H1 (cell line): ENCODE data around the gene CHD2. TPM values are rescaled to one million over a fixed set of nuclear protein-coding genes. Genes with fewer than 3 reads are reported as not detected.

ENCODE experiments used
- CTCF ChIA-PET: fragments of 300-600 bp; sonication (Branson Sonifier 250); formaldehyde crosslinking; loops from one replicate; lab custom pipeline; 2021; ENCODE audit not compliant: partially characterized antibody; lab: Charles Lee
- POLR2A ChIA-PET: fragments of 300-600 bp; sonication (Branson Sonifier 250); formaldehyde crosslinking; loops from one replicate; lab custom pipeline; 2021; ENCODE audit warnings: inconsistent platforms; ENCODE audit not compliant: partially characterized antibody; lab: Charles Lee
- DNase-seq, 2 experiments: peaks; one replicate each; pipeline versions ENCODE4 v3.0.0 to v3.0.0-alpha.2; 2010 to 2022; ENCODE audit warnings: low spot score in 2 of 2, low read depth in 1 of 2, mixed read lengths in 1 of 2
- FAIRE-seq: peaks from 2 replicates; lab custom pipeline; 2011; peaks lifted over from hg19 to GRCh38; lab: Jason Lieb, UNC
- H2AFZ ChIP-seq: 2 replicates; pipeline ENCODE4 v1.8.1; 2012; ENCODE audit warnings: low read length, inconsistent platforms
- H2AK5ac ChIP-seq: 2 replicates; pipeline ENCODE4 v1.6.1; 2013; ENCODE audit warnings: low read depth, low read length
- H2BK120ac ChIP-seq: replicated peaks from 2 replicates; pipeline ENCODE3; 2013; ENCODE audit warnings: low read depth, low read length, inconsistent platforms
- H2BK12ac ChIP-seq: 2 replicates; pipeline ENCODE4 v1.6.1; 2013; ENCODE audit warnings: low read depth, low read length
- H2BK15ac ChIP-seq: 2 replicates; pipeline ENCODE4 v1.6.1; 2013; ENCODE audit warnings: low read length
- H2BK20ac ChIP-seq: 2 replicates; pipeline ENCODE4 v1.6.1; 2013; ENCODE audit warnings: low read length
- H2BK5ac ChIP-seq: 2 replicates; pipeline ENCODE4 v1.6.1; 2013; ENCODE audit warnings: low read depth, low read length
- H3K14ac ChIP-seq: 2 replicates; pipeline ENCODE4 v1.6.1; 2013; ENCODE audit warnings: inconsistent platforms; ENCODE audit not compliant: insufficient read length
- H3K18ac ChIP-seq: 2 replicates; pipeline ENCODE4 v1.6.1; 2013; ENCODE audit warnings: low read length; ENCODE audit errors: extremely low read depth
- H3K23ac ChIP-seq: 2 replicates; pipeline ENCODE4 v1.6.1; 2013; ENCODE audit warnings: inconsistent platforms; ENCODE audit not compliant: insufficient read length
- H3K23me2 ChIP-seq: 2 replicates; pipeline ENCODE4 v1.6.1; 2013; ENCODE audit warnings: low read depth, low read length
- H3K27ac ChIP-seq: 2 replicates; pipeline ENCODE4 v1.6.1; 2011; ENCODE audit warnings: low read depth, low read length, inconsistent platforms
- H3K27me3 ChIP-seq, 4 experiments: replicated peaks in 1 of 4; 1 replicate in 1 of 4; 2 replicates in 3 of 4; pipeline versions ENCODE4 v1.6.1 to v1.8.1; 2011 to 2013; ENCODE audit warnings: low read length in 3 of 4, mild to moderate bottlenecking in 3 of 4, inconsistent platforms in 2 of 4, mixed read lengths in 2 of 4, moderate library complexity in 1 of 4; ENCODE audit not compliant: control insufficient read depth in 3 of 4, insufficient read depth in 3 of 4; ENCODE audit errors: extremely low read depth in 1 of 4
- H3K36me3 ChIP-seq, 4 experiments: 2 replicates each; pipeline versions ENCODE4 v1.6.1 to v1.8.1; 2011 to 2013; ENCODE audit warnings: mild to moderate bottlenecking in 4 of 4, low read length in 3 of 4, moderate library complexity in 2 of 4, control low read depth in 1 of 4, inconsistent platforms in 1 of 4; ENCODE audit not compliant: insufficient read depth in 4 of 4, control insufficient read depth in 2 of 4
- H3K4ac ChIP-seq: replicated peaks from 2 replicates; pipeline ENCODE3; 2013; ENCODE audit warnings: low read length, low read depth, mixed read lengths, inconsistent platforms; ENCODE audit not compliant: insufficient read length
- H3K4me1 ChIP-seq, 4 experiments: replicated peaks in 1 of 4; 1 replicate in 1 of 4; 2 replicates in 3 of 4; pipeline versions ENCODE4 v1.6.1 to v1.8.1; 2011 to 2013; ENCODE audit warnings: low read length in 3 of 4, inconsistent platforms in 2 of 4, mixed read lengths in 1 of 4; ENCODE audit not compliant: insufficient read depth in 4 of 4, control insufficient read depth in 3 of 4
- H3K4me2 ChIP-seq, 2 experiments: 2 replicates each; pipeline versions ENCODE4 v1.6.1 to v1.8.1; 2011 to 2013; ENCODE audit warnings: low read depth in 2 of 2, low read length in 2 of 2, control low read depth in 1 of 2, inconsistent platforms in 1 of 2, mild to moderate bottlenecking in 1 of 2; ENCODE audit not compliant: insufficient read depth in 1 of 2
- H3K4me3 ChIP-seq, 4 experiments: fragments of 200-600, 300-600 bp in 1 of 4; sonication (generic), shearing (Covaris generic), sonication (Bioruptor Twin) in 1 of 4; 2 replicates each; pipeline versions ENCODE4 v1.5.1 to v1.8.1; 2011 to 2016; ENCODE audit warnings: low read length in 4 of 4, low read depth in 3 of 4, control low read depth in 2 of 4, inconsistent platforms in 2 of 4, mild to moderate bottlenecking in 2 of 4, mixed read lengths in 1 of 4, moderate library complexity in 1 of 4; ENCODE audit not compliant: insufficient read depth in 2 of 4; ENCODE audit errors: extremely low read depth in 1 of 4
- H3K56ac ChIP-seq: replicated peaks from 2 replicates; pipeline ENCODE3; 2013; ENCODE audit warnings: low read depth, mild to moderate bottlenecking, mixed read lengths, low read length, inconsistent platforms; ENCODE audit not compliant: insufficient read length
- H3K79me1 ChIP-seq: 2 replicates; pipeline ENCODE4 v1.6.1; 2013; ENCODE audit warnings: low read depth, low read length, control low read depth
- H3K79me2 ChIP-seq, 2 experiments: 2 replicates each; pipeline versions ENCODE4 v1.6.1 to v1.8.1; 2012 to 2013; ENCODE audit warnings: low read length in 2 of 2, mild to moderate bottlenecking in 2 of 2, inconsistent platforms in 1 of 2; ENCODE audit not compliant: insufficient read depth in 2 of 2, control insufficient read depth in 1 of 2
- H3K9ac ChIP-seq, 4 experiments: replicated peaks in 1 of 4; 1 replicate in 1 of 4; 2 replicates in 3 of 4; pipeline versions ENCODE4 v1.6.1 to v1.8.1; 2011 to 2013; ENCODE audit warnings: low read depth in 3 of 4, low read length in 3 of 4, control low read depth in 2 of 4, mild to moderate bottlenecking in 2 of 4, moderate library complexity in 2 of 4, inconsistent platforms in 1 of 4; ENCODE audit errors: extremely low read depth in 1 of 4
- H3K9me3 ChIP-seq, 2 experiments: 2 replicates each; pipeline versions ENCODE4 v1.6.1 to v1.8.1; 2012 to 2013; ENCODE audit warnings: mild to moderate bottlenecking in 2 of 2, moderate library complexity in 2 of 2, control low read depth in 1 of 2, inconsistent platforms in 1 of 2, low read depth in 1 of 2, low read length in 1 of 2, mixed read lengths in 1 of 2; ENCODE audit not compliant: insufficient read depth in 2 of 2
- H4K20me1 ChIP-seq, 2 experiments: replicated peaks in 1 of 2; 2 replicates each; pipeline versions ENCODE3 to v1.8.1; 2011 to 2013; ENCODE audit warnings: inconsistent platforms in 2 of 2, low read length in 2 of 2, mild to moderate bottlenecking in 1 of 2; ENCODE audit not compliant: insufficient read depth in 2 of 2, control insufficient read depth in 1 of 2
- H4K5ac ChIP-seq: 2 replicates; pipeline ENCODE4 v1.6.1; 2013; ENCODE audit warnings: low read length, low read depth, mixed read lengths, inconsistent platforms; ENCODE audit not compliant: insufficient read length
- H4K8ac ChIP-seq: 2 replicates; pipeline ENCODE4 v1.8.0; 2013; ENCODE audit warnings: mild to moderate bottlenecking, moderate library complexity, low read length, inconsistent platforms; ENCODE audit not compliant: insufficient read depth; ENCODE audit errors: extremely low read depth
- H4K91ac ChIP-seq: replicated peaks from 2 replicates; pipeline ENCODE3; 2013; ENCODE audit warnings: low read length, mixed read lengths, inconsistent platforms; ENCODE audit not compliant: insufficient read length
- CHD1 ChIP-seq: IDR thresholded peaks from 2 replicates; pipeline ENCODE4 v1.6.1; 2012; ENCODE audit warnings: low read depth, low read length, improper control_type of control experiment
- PHF8 ChIP-seq: fragments of 200-600 bp; sonication (generic); conservative IDR thresholded peaks from 2 replicates; pipeline ENCODE4 v1.7.1; 2012; ENCODE audit warnings: low read depth, mild to moderate bottlenecking, inconsistent platforms, low read length, moderate library complexity
- WGBS, 2 experiments: shearing (Covaris generic) in 1 of 2; methylation state at CpG; one replicate each; pipeline versions ENCODE4 v1.1.6 to v1.1.7; 2013 to 2015; ENCODE audit warnings: low lambda C conversion rate in 2 of 2, mixed read lengths in 2 of 2, inconsistent platforms in 1 of 2, low coverage in 1 of 2, missing lambda C conversion rate in 1 of 2; ENCODE audit not compliant: insufficient replicate concordance in 2 of 2, insufficient coverage in 1 of 2, insufficient read length in 1 of 2; ENCODE audit errors: extremely low coverage in 1 of 2, missing lambda C conversion rate in 1 of 2; 5-methylcytosine and 5-hydroxymethylcytosine counted together
- polyA plus RNA-seq, 7 experiments: library from polyadenylated mRNA; depleted of rRNA in 3 of 7; stranded (reverse) in 5 of 7; unstranded in 2 of 7; fragments of >200 nt in 5 of 7; fragments of 200-250 nt in 2 of 7; gene quantifications; 1 replicate in 5 of 7; 2 replicates in 1 of 7; 4 replicates in 1 of 7; pipeline versions ENCODE4 v1.2.1 to v1.2.3, GENCODE V29; 2011 to 2013; ENCODE audit warnings: missing spikeins in 2 of 7, mixed read lengths in 2 of 7
- total RNA-seq: library from RNA; stranded (reverse); fragmentation: NEBNext Ultra II Directional; extraction: Animal tissue kit (Norgen Biotek cat#: 25700); gene quantifications from 2 replicates; pipeline ENCODE4 v1.2.1, GENCODE V29; 2021

CHD2 gene
- total and polyA plus RNA-seq, 2 of the 8 experiments (the other 6 are each of a cell fraction or from before 2014, with no cell fraction given): 28.8 to 70.0 TPM

DNA sequence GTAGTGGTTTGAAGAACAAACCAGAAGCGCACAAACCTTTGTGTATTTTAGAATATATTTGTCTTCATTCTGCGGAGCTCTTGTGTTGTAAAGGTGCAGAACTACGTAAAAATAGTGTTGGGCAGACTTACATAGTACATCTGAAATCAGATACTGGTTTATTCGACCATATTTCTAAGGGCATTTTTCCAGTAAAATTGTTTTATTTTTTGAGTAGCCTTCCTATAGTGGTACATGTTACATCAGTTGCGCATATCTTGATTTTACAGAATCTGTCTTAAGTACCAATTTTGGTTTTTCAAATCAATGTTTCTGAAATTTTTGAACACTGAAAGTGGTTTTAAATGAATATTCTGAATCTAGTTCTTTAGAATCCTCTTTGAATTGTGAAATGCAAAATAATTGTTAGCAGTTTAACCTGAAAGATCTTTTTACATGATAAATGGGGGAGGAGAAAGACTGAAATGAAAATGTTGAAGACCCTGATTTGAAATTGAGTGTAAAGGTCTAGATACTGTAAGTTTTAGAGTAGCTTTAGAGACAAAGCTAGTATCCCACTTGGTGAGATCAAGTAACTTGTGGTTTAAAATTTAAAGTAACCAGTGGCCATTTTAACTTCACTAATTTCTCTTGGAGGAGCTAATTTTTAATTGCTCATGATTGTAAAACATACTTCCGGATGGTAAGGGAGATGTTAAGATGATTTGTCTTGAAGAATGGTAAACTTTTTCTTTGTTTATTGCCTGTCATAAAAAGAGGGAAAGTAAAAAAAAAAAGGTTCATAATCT, 15.5 kb upstream of the CHD2 start:
- Histone ChIP-seq H3K23me2 (peaks cover 4% of the 10 kb centered on the region; the same call in 1 of the 2 replicates), H4K91ac (no peak overlapping the region), H2BK12ac (no peak overlapping the region), H2BK15ac (no peak overlapping the region), H3K27ac (peak overlapping the region; percentile 33; the same call in 1 of the 2 replicates), H2BK5ac (no peak overlapping the region), H2BK20ac (no peak overlapping the region), H3K36me3 (peaks cover 8 to 51% (median 31%) of the 10 kb centered on the region in 4 experiments), H4K20me1 (no peaks in the 10 kb centered on the region), H3K56ac (no peak overlapping the region)
- WGBS, 2 experiments: 2% methylated on average over 6 of the region's 6 CpGs; no CpG with 5 or more reads in 1 of the 2 experiments
- TF ChIP-seq PHF8 (no peak), CHD1 (peak; percentile 51; the same call in 1 of the 2 replicates)
- TF ChIP-seq, all 59 proteins: peak for 1
- Histone ChIP-seq H3K9me3 (no peaks in the 10 kb centered on the region), H2AK5ac (no peak overlapping the region), H3K4me1 (peaks cover 9 to 20% (median 15%) of the 10 kb centered on the region in 4 experiments; a peak in 5 of 7 replicates), H3K27me3 (no peaks in the 10 kb centered on the region), H3K9ac (peak overlapping the region; percentile 71 to 92 (median 82); a peak in 6 of 7 replicates), H3K79me2 (peaks cover 14 to 69% of the 10 kb centered on the region in 2 experiments), H4K8ac (no peak overlapping the region), H3K14ac (no peak overlapping the region), H3K79me1 (no peaks in the 10 kb centered on the region), H3K4me2 (peak overlapping the region; percentile 45 to 67), H3K23ac (no peak overlapping the region), H2BK120ac (no peak overlapping the region), H3K4ac (no peak overlapping the region), H2AFZ (no peak overlapping the region), H4K5ac (peak overlapping the region; percentile 75), H3K4me3 (peak overlapping the region; percentile 86 to 100 (median 92)), H3K18ac (no peak overlapping the region; the same call in 1 of the 2 replicates)
- FAIRE-seq: no peak
- POLR2A ChIA-PET: interaction anchor here (0.8 to 19.4 kb wide), 15 partner anchors 10 to 87 kb away, joined by 3 to 255 read pairs (median 5); partner anchors contain the start of gene CHD2
- CTCF ChIA-PET: interaction anchor here (1.4 to 6.6 kb wide), 4 partner anchors 10 to 88 kb away, joined by 4 to 32 read pairs (median 8); partner anchors contain the start of gene CHD2
- no peak for DNase-seq
